ENCODE results near the gene GPC1.

GPC1 gene

DNA sequence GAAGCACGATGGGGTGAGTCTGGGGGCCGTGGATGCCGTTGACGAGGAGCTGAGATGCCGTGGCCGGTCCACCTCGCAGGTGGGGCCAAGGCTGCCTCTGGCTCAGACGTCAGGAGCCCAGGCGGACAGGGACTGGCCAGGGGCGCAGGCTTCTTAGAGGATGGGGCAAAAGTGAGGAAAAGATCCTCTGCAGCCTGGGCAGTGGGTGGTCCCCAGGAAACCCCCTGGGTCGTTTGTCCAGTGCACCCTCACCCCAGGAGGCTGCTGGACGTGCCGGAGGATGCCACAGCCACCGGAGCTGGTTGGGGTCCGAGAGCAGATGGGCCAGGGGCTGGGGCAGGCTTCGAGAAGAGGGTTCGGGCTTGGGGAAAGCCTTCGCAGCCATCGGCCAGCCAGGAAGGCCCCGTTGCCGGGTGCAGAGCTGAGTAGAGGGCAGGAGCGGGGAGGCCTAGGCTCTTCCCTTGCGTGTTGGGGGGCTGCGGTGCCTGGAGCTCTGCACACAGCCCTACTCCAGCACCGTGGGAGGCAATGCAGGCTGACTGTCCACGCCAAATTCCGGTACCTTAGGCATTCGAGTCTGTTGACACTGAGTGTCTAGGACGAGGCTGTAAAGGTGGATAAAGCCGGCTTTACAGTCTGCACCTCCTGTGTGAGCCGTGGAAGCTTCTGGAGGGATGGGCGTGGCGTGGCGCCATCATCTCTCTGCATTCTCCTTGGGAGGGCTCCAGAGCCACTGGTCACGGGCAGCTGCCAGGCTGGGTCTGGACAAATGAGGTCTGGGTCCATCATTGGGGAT, 18.8 kb downstream of the GPC1 start:
- Histone ChIP-seq H3K4me1 (peaks cover 0 to 57% (median 35%) of the 10 kb centered on the region in 4 donors), H3K27ac (no peak overlapping the region), H3K9me3 (no peaks in the 10 kb centered on the region), H3K27me3 (no peaks in the 10 kb centered on the region), H3K4me3 (peak overlapping the region in 1 of 2 donors; percentile 61), H3K36me3 (peaks cover 0 to 4% (median 0%) of the 10 kb centered on the region in 3 donors)
- intact Hi-C loops (cut with DNase I; ENCODE audit: low total_unique reads): loop anchor here (10.0 kb wide), 1 partner anchor 100 kb away; the partner anchor contains the start of gene ANKMY1
- DNase-seq: no peak
- TF ChIP-seq, protein P1, sequence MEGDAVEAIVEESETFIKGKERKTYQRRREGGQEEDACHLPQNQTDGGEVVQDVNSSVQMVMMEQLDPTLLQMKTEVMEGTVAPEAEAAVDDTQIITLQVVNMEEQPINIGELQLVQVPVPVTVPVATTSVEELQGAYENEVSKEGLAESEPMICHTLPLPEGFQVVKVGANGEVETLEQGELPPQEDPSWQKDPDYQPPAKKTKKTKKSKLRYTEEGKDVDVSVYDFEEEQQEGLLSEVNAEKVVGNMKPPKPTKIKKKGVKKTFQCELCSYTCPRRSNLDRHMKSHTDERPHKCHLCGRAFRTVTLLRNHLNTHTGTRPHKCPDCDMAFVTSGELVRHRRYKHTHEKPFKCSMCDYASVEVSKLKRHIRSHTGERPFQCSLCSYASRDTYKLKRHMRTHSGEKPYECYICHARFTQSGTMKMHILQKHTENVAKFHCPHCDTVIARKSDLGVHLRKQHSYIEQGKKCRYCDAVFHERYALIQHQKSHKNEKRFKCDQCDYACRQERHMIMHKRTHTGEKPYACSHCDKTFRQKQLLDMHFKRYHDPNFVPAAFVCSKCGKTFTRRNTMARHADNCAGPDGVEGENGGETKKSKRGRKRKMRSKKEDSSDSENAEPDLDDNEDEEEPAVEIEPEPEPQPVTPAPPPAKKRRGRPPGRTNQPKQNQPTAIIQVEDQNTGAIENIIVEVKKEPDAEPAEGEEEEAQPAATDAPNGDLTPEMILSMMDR (IDR thresholded peaks at IDR 0.05): no peak

DNA sequence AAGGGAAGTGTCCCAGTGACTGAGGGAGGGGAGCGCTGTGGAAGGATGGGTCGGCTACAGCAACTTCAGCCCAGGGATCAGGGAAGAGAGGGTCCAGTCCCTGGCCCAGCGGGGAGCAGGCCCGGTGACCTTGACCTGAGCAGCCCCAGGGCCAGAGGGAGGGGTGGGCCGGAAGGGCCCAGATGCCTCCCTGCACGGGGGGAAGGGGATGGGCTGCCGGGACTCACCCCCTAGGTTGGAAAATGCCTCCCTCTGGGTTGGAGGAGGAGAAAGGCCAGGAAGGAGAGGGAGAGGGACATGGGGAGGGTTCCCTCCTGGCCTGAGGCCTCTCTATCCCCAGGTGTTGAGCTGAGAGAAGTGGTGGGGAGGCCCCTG, 19.8 kb downstream of the GPC1 start:
- intact Hi-C loops (cut with DNase I; ENCODE audit: low total_unique reads): loop anchor here (10.0 kb wide), 1 partner anchor 100 kb away; the partner anchor contains the start of gene ANKMY1
- H3K27me3 ChIP-seq: no peaks in the 10 kb centered on the region
- H3K9me3 ChIP-seq: no peaks in the 10 kb centered on the region
- H3K36me3 ChIP-seq: peaks cover 0 to 12% (median 0%) of the 10 kb centered on the region in 3 donors
- no peak for DNase-seq
- TF ChIP-seq, protein P1 (IDR thresholded peaks at IDR 0.05): no peak
- no peak overlapping the region for H3K4me3 ChIP-seq
- H3K27ac ChIP-seq: no peak overlapping the region
- peaks cover 0 to 53% (median 32%) of the 10 kb centered on the region in 4 donors for H3K4me1 ChIP-seq

GRCh38 chr2:240455647-240456446, 20.4 kb downstream of the GPC1 start:
- Histone ChIP-seq H3K9me3 (no peaks in the 10 kb centered on the region), H3K27me3 (no peaks in the 10 kb centered on the region), H3K4me3 (no peak overlapping the region), H3K4me1 (peaks cover 0 to 48% (median 29%) of the 10 kb centered on the region in 4 donors), H3K27ac (no peak overlapping the region), H3K36me3 (peaks cover 0 to 18% (median 0%) of the 10 kb centered on the region in 3 donors)
- intact Hi-C loops (cut with DNase I; ENCODE audit: low total_unique reads): loop anchor here (10.0 kb wide), 1 partner anchor 99 kb away; the partner anchor contains the start of gene ANKMY1
- DNase-seq: no peak
- TF ChIP-seq, protein P1 (IDR thresholded peaks at IDR 0.05): no peak

DNA sequence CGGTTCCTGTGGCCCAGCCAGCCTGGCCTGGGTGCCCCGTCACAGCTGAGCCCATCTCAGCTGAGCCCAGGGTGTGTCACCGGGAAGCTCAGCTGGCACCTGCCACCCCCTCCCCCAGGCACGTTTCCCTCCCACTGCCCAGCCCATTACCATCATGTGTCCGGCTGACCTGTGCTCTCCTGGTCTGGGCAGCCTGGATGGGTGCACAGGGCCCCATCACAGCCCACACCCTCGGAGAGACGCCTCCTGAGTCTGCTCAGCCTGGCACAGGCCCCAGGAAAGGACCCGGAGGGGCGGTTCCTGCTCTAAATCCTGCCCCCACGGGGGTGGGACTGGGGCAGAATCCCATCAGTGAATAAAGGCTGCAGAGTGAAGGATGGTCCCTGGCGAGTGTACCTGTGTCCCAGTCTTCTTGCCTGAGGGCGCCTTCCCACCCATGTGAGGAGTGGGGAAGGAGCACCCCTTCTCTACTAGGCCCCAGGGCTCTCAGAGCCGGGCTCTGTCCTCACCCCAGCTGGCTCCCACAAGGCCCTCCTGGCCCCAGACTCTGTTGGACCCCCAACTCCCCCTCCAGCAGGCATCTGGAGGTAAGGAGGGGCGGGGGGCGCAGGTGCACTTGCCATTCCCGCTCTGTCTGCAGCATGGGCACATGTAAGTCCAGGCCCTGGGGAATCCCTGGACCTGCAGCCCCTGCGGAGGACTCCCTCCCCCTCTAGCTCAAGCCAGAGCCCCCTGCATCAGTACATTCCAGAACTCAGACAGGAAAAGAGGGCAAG, 21.2 kb downstream of the GPC1 start:
- no peak overlapping the region for H3K4me3 ChIP-seq
- intact Hi-C loops (cut with DNase I; ENCODE audit: low total_unique reads): loop anchor here (10.0 kb wide), 1 partner anchor 98 kb away; the partner anchor contains the start of gene ANKMY1
- no peak overlapping the region for H3K27ac ChIP-seq
- TF ChIP-seq, protein P1 (IDR thresholded peaks at IDR 0.05): no peak
- no peak for DNase-seq
- no peaks in the 10 kb centered on the region for H3K9me3 ChIP-seq
- H3K4me1 ChIP-seq: peaks cover 0 to 40% (median 24%) of the 10 kb centered on the region in 4 donors
- H3K36me3 ChIP-seq: peaks cover 0 to 26% (median 0%) of the 10 kb centered on the region in 3 donors
- no peaks in the 10 kb centered on the region for H3K27me3 ChIP-seq

All from tibial artery (tissue), 4 donors.